Kidney epithelial cell (primary cell): ENCODE results near the gene PGBD2. TPM values are rescaled to one million over a fixed set of nuclear protein-coding genes. Genes with fewer than 3 reads are reported as not detected.

Source experiments
- DNase-seq: peaks from one replicate; pipeline ENCODE4 v3.0.0-alpha.2; 2010; ENCODE audit warnings: low read depth
- H3K27me3 ChIP-seq: 2 replicates; pipeline ENCODE4 v1.6.0; 2011; ENCODE audit warnings: low read length; ENCODE audit not compliant: control insufficient read depth, insufficient read depth
- H3K36me3 ChIP-seq: 2 replicates; pipeline ENCODE4 v1.5.1; 2011; ENCODE audit warnings: low read length; ENCODE audit not compliant: control insufficient read depth, insufficient read depth
- H3K4me3 ChIP-seq: 2 replicates; pipeline ENCODE4 v1.5.1; 2011; ENCODE audit warnings: low read depth, mild to moderate bottlenecking, control low read depth, low read length
- total RNA-seq: library from RNA; depleted of rRNA; stranded (reverse); fragments of >200 nt; gene quantifications from 2 replicates; pipeline ENCODE4 v1.2.3, GENCODE V29; 2015
- TF ChIP-seq, protein P1 (sequence below): IDR thresholded peaks from 2 replicates; pipeline ENCODE4 v1.5.1; 2011; ENCODE audit warnings: mild to moderate bottlenecking, moderate library complexity, low read length, control low read depth, inconsistent platforms; ENCODE audit not compliant: insufficient read depth, poor library complexity, severe bottlenecking

Gene PGBD2
- total RNA-seq, 1 donor from 2014 or later: 8.2 TPM

DNA sequence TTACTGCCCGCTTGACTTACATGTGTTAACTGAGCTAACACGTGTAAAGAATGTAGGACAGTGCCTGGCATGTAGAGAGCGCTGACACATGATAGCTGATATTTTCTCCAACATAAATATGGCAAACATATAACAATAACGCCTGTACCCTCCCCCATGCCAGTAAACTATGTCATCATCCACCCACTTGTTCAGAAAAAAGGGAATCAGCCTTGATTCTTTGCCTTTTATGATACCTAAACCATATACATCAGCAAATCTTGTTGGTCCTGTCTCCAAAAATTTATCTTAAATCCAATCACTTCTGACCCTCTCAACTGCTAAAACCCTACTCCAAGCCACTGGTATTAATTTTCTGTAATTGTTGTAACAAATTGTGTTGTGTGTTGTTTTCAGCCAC lies 46.0 kb upstream of the PGBD2 start:
- TF ChIP-seq, protein P1, sequence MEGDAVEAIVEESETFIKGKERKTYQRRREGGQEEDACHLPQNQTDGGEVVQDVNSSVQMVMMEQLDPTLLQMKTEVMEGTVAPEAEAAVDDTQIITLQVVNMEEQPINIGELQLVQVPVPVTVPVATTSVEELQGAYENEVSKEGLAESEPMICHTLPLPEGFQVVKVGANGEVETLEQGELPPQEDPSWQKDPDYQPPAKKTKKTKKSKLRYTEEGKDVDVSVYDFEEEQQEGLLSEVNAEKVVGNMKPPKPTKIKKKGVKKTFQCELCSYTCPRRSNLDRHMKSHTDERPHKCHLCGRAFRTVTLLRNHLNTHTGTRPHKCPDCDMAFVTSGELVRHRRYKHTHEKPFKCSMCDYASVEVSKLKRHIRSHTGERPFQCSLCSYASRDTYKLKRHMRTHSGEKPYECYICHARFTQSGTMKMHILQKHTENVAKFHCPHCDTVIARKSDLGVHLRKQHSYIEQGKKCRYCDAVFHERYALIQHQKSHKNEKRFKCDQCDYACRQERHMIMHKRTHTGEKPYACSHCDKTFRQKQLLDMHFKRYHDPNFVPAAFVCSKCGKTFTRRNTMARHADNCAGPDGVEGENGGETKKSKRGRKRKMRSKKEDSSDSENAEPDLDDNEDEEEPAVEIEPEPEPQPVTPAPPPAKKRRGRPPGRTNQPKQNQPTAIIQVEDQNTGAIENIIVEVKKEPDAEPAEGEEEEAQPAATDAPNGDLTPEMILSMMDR: no peak
- H3K27me3 ChIP-seq: no peaks in the 10 kb centered on the region
- no peaks in the 10 kb centered on the region for H3K36me3 ChIP-seq
- no peak overlapping the region for H3K4me3 ChIP-seq
- no peak for DNase-seq

DNA sequence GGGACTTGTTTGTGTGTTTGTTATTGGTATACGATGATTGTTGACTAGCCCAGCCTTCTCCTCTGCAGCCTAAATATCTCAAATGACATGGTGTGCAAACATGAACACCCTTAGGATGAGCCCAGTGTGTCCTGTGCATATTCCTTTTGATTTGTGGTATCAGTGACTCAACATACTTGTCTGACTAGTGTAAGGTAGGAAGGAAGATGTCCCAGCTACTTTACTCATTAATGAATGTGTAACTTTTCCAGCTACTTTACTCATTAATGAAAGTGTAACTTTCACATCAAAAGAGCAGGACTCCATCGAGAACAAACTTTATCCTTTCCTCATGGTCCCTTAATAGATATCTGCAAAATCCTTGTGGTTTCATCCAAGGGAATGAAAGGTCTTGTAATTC lies 44.4 kb upstream of the PGBD2 start:
- no peaks in the 10 kb centered on the region for H3K36me3 ChIP-seq
- TF ChIP-seq, protein P1: no peak
- no peaks in the 10 kb centered on the region for H3K27me3 ChIP-seq
- no peak for DNase-seq
- H3K4me3 ChIP-seq: no peak overlapping the region

DNA sequence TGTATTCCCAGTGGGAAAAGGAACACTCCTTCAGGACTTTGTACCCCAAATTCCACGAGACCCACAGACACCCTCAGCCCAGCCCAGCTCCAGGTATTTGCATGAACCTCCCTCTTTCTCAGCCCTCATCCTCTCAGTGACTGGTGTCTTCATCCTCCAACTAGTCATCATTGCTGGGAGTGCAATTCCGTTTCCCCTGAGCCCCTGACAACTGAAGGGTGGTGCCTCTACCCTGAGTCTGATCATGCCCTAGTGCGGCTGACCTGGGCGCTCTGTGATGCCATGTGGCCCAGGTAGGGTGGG lies 43.4 kb upstream of the PGBD2 start:
- H3K36me3 ChIP-seq: no peaks in the 10 kb centered on the region
- peak overlapping the region; percentile 43 for H3K4me3 ChIP-seq
- H3K27me3 ChIP-seq: no peaks in the 10 kb centered on the region
- TF ChIP-seq, protein P1: no peak
- DNase-seq: no peak

DNA sequence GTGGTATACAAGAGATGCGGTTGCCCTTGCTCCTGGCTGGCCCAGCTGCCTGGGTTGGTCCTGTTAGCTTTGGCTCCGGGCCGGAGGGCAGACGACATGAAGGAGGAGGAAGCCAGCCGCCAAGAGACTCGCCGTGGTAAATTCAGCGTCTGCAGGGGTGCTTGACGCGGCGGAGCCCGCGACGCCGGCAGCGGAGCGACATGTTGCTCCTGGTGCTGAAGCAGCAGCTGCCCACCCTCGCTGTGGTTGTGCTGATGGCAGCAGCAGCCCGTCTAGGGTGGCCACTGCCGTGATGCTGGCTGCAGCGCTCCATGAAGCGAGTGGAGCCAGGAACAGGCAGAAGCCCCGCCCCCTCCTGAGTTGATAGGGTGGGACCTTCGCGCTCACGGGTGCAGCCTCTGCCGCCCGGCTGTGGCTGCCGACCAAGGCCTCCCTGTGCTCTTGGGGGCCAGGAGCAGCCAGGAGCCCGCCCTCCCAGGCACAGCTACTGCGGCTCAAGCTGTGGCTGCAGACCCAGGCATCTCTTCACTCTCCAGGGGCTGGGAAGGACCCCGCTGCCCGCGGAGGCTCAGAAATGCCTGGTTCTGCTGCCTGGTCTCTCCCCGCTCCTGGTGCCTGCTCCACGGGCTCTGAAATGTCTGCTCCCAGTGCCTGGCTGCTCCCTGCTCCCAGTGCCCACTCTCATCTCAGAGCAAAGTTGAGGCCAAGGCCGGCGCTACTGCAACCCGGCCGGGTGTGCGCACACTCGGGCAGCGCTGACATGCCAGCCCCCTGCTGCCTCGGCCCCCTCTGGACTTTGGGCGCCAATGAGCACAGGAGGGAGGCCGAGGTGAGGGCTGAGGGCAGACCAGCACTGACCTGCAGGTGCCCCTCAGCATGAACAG lies 42.8 kb upstream of the PGBD2 start:
- Histone ChIP-seq H3K4me3 (peak overlapping the region; percentile 43), H3K27me3 (no peaks in the 10 kb centered on the region), H3K36me3 (no peaks in the 10 kb centered on the region)
- TF ChIP-seq, protein P1: no peak
- DNase-seq: no peak

DNA sequence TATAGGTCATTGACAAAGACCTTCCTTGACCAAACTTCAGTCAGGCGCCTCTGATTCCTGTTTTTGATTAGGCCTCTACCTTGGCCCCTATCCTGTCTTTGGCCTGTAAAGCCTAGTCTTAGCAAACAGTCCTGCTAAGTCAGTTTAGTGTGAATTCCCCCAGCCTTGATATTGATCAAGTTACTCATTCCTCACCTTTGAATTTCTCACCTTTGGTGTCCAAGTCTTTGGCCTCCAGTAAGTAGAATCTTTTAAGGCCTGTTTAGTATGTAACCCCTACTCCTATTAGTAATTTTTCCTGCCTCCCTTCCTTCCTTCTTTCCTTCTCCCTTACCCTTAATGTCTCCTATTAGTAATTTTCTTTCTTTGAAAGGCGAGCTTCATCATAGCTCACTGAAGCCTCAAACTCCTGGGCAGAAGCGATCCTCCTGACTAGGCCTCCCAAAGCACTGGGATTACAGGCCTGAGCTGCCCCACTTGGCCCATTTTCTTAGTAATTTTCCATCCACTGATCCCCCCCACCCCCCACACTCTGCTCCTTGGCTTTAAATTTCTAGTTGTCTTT lies 34.1 kb upstream of the PGBD2 start:
- Histone ChIP-seq H3K4me3 (no peak overlapping the region), H3K27me3 (no peaks in the 10 kb centered on the region), H3K36me3 (no peaks in the 10 kb centered on the region)
- TF ChIP-seq, protein P1: no peak
- DNase-seq: no peak

DNA sequence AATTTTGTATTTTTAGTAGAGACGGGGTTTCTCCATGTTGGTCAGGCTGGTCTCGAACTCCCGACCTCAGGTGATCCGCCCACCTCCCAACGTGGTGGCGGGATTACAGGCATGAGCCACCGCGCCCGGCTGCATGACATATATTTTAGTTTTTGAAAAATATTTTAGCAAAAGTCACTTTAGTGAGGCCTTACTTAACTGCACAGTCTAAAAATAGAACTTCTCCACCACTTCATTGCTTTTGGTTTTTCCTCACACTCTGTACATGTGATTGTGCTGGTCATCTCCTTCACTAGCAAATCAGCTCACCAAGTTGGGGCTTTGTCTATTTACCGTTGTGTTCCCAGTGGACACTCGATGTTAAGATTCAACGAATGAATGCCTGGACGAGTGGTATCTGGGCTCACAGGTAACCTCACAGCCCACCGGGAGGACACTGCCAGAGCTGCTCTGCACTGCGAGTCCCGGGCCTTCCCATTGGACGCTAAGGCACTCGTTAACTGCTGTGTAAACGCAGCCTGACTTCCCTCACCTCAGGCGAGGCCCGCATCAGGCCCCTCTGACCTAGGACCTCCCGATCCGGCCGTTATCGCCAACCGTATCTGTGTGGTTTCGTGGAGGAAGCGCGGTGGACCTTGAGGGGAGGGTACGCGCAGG lies 33.2 kb upstream of the PGBD2 start:
- no peak for DNase-seq
- peak overlapping the region; percentile 49 for H3K4me3 ChIP-seq
- TF ChIP-seq, protein P1: no peak
- H3K36me3 ChIP-seq: no peaks in the 10 kb centered on the region
- no peaks in the 10 kb centered on the region for H3K27me3 ChIP-seq
